ENCODE measurements around the gene CTBP1. TPM values are rescaled to one million over a fixed set of nuclear protein-coding genes. Genes with fewer than 3 reads are reported as not detected.
A peak's percentile ranks its signal among the peaks of the same experiment; 100 is the strongest.

The CTBP1 gene
- total RNA-seq, 3 donors from 2014 or later = 130 to 159 (median 133) TPM

DNA sequence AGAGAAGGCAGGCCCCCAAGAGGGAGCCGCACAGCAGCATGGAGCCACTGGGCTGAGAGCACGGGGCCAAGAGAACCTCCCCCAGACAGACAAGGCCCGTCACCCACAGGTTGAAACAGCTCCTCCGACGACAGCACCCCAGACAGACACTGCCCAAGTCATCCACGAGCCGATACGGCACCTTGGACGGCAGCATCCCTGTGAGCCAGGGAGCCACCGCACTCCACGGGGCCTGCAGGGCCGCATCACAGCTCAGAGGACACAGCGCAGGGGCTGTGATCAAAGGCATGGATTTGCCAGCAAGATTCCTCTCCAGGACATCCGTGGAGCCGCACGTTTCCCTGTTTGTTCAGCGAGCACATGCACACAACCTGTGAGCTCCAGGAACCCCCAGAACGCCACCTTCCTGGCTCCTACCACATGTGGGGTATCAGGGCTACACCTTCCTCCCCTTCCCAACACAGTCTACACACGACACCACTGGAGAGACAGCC lies 3.9 kb downstream of the CTBP1 start:
- Histone ChIP-seq H3K4me1 (peaks cover 25 to 30% of the 10 kb centered on the region in 2 donors), H3K27ac (peak overlapping the region; percentile 84 to 94), H3K9me3 (no peaks in the 10 kb centered on the region), H3K4me3 (peak overlapping the region in 1 of 3 donors; percentile 93), H3K27me3 (no peaks in the 10 kb centered on the region), H3K36me3 (peaks cover 4% of the 10 kb centered on the region)
- peak in 1 of 2 donors; percentile 30 for DNase-seq (ENCODE audit: low spot score in 2 of 2)
- intact Hi-C loops (cut with DNase I; ENCODE audit: low total_unique reads) = loop anchor here (5.0 kb wide), 1 partner anchor 78 kb away; no protein-coding TSS in a partner anchor
- TF ChIP-seq CTCF (IDR thresholded peaks at IDR 0.05) = no peak
- TF ChIP-seq POLR2AphosphoS5 (IDR thresholded peaks at IDR 0.05) = no peak
- no peak for TF ChIP-seq POLR2A (IDR thresholded peaks at IDR 0.05)

GRCh38 chr4:1244081-1244977 lies 4.6 kb downstream of the CTBP1 start:
- intact Hi-C loops (cut with DNase I; ENCODE audit: low total_unique reads) = no loop called here
- H3K27me3 ChIP-seq = no peaks in the 10 kb centered on the region
- TF ChIP-seq POLR2AphosphoS5 (IDR thresholded peaks at IDR 0.05) (no peak), CTCF (IDR thresholded peaks at IDR 0.05) (no peak), POLR2A (IDR thresholded peaks at IDR 0.05) (no peak)
- H3K9me3 ChIP-seq = no peaks in the 10 kb centered on the region
- peak overlapping the region in 1 of 3 donors; percentile 93 for H3K4me3 ChIP-seq
- peak in 1 of 2 donors; percentile 47 for DNase-seq (ENCODE audit: low spot score in 2 of 2)
- H3K36me3 ChIP-seq = peaks cover 4% of the 10 kb centered on the region
- H3K4me1 ChIP-seq = peaks cover 25 to 29% of the 10 kb centered on the region in 2 donors
- peak overlapping the region in 1 of 2 donors; percentile 52 for H3K27ac ChIP-seq

DNA sequence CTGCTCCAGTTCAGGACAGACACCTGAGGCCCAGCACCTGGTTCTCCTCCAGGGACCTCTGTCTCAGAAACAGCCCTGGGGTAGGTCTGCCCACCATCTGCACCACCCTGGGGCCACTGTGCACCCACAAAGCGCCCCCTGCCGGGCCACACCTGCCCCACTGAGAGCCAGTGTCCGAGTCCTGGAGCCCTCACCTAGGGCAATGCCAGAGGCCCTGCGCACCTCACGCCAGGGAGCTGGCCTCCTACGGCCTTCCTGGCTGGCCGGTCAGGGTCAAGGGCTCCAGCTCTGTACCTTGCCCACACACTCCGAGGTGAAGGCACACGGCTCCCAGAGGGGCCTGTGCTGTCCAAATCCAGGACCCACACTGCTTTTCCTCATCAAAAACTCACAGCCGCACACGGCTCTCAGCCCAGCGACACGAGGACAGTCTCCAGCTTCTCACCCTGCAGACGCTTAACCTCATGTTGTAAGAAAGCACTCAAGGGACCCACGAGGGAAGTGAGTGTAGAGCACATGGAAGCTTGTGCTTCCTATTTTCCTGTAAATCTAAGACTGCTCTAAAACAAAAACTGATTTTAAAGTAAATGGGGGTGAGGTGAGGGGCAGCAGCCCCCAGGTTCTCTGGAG lies 5.4 kb downstream of the CTBP1 start:
- H3K4me3 ChIP-seq = no peak overlapping the region
- H3K27me3 ChIP-seq = no peaks in the 10 kb centered on the region
- peak in 1 of 2 donors; percentile 19 for DNase-seq (ENCODE audit: low spot score in 2 of 2)
- H3K36me3 ChIP-seq = peaks cover 4% of the 10 kb centered on the region
- peak overlapping the region in 1 of 2 donors; percentile 44 for H3K27ac ChIP-seq
- intact Hi-C loops (cut with DNase I; ENCODE audit: low total_unique reads) = no loop called here
- H3K4me1 ChIP-seq = peaks cover 25 to 29% of the 10 kb centered on the region in 2 donors
- no peaks in the 10 kb centered on the region for H3K9me3 ChIP-seq
- no peak for TF ChIP-seq POLR2AphosphoS5 (IDR thresholded peaks at IDR 0.05)
- no peak for TF ChIP-seq CTCF (IDR thresholded peaks at IDR 0.05)
- TF ChIP-seq POLR2A (IDR thresholded peaks at IDR 0.05) = no peak

DNA sequence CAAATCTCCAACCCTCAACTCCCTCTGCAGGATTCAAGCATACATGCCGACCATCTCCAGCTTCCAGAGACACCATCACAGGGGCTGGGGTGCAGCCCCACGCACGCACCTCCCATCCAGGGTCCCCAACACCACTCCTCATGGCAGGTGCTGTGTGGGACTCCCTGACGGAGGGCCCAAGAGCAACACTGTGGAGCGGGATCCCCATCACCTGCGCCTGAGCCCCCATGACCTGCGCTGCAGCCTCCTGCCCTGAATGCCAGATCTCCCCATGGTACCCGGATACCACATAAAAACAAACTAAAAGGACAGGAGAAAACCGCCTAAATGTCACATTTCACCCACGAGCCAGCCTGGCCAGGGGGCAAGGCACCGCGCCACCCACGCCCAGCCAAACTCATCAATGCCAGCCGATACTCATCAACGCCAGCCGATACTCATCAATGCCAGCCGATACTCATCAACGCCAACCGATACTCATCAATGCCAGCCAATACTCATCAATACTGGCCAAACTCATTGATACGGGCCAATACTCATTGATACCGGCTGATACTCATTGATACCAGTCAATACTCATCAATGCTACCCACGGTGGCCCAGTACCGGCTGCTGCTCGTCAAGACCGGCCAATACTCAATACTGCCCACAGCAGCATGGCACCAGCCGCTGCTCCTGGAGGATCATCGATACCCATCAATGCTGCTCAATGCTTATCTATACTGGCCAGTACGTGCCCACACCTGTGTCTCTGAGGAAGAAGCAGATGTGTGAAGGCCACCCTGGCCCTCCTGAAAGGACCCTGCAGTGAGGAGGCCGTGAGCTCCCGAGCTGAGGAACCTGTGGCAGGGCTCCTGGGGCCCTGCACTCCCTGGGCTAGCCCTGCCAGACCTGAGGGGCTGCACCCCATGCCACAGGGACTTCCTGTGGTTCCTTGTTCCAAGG lies 6.2 kb downstream of the CTBP1 start:
- Histone ChIP-seq H3K36me3 (peaks cover 4% of the 10 kb centered on the region), H3K9me3 (no peaks in the 10 kb centered on the region), H3K27me3 (no peaks in the 10 kb centered on the region), H3K27ac (peak overlapping the region in 1 of 2 donors; percentile 44), H3K4me1 (peaks cover 25 to 29% of the 10 kb centered on the region in 2 donors), H3K4me3 (no peak overlapping the region)
- intact Hi-C loops (cut with DNase I; ENCODE audit: low total_unique reads) = no loop called here
- peak in 1 of 2 donors; percentile 25 for DNase-seq (ENCODE audit: low spot score in 2 of 2)
- no peak for TF ChIP-seq POLR2AphosphoS5 (IDR thresholded peaks at IDR 0.05)
- no peak for TF ChIP-seq CTCF (IDR thresholded peaks at IDR 0.05)
- TF ChIP-seq POLR2A (IDR thresholded peaks at IDR 0.05) = no peak

All from breast epithelium (tissue), 4 donors.